GM23248 (cell line): Measurements from ENCODE around the gene FGFR2.

ENCODE experiments used
- EZH2 ChIP-seq: fragments of 200-600 bp; sonication (generic); IDR thresholded peaks from 2 replicates; pipeline ENCODE4 v1.6.1; 2018; ENCODE audit warnings: antibody characterized with exemption, mild to moderate bottlenecking; ENCODE audit not compliant: insufficient read depth, poor library complexity, severe bottlenecking
- EZH2phosphoT487 ChIP-seq: fragments of 200-600 bp; sonication (generic); IDR thresholded peaks from 2 replicates; pipeline ENCODE4 v1.6.1; 2018; ENCODE audit warnings: antibody characterized with exemption, moderate library complexity, mild to moderate bottlenecking, low read depth; ENCODE audit not compliant: insufficient read depth

GRCh38 chr10:121497513-121498470, 100.5 kb downstream of the FGFR2 start:
- TF ChIP-seq EZH2 (no peak), EZH2phosphoT487 (no peak)
